Activated CD8-positive, alpha-beta T cell treated with anti-CD3 and anti-CD28 coated beads for 36 hours (primary cell): ENCODE results near the gene MPPED1. TPM values are rescaled to one million over a fixed set of nuclear protein-coding genes. Genes with fewer than 3 reads are reported as not detected.

ENCODE experiments used
- ATAC-seq: fragments of 200-7000 bp; cut with Tn5 transposase; one replicate; pipeline ENCODE4 v1.10.0; 2021; ENCODE audit warnings: mild to moderate bottlenecking, moderate library complexity
- CTCF ChIA-PET: fragments of 350-600 bp; sonication (Branson Sonifier 250); formaldehyde crosslinking; loops from one replicate; lab custom pipeline; 2021; ENCODE audit warnings: antibody characterized with exemption; lab: Charles Lee
- POLR2A ChIA-PET: fragments of 350-600 bp; sonication (Branson Sonifier 250); formaldehyde crosslinking; loops from one replicate; lab custom pipeline; 2021; ENCODE audit warnings: antibody characterized with exemption; lab: Charles Lee
- DNase-seq: peaks from one replicate; pipeline ENCODE4 v3.0.0-alpha.2; 2020
- H3K27ac Mint-ChIP-seq: one replicate; pipeline ENCODE4 v1.8.0; 2021; ENCODE audit warnings: mild to moderate bottlenecking, mixed read lengths
- H3K27me3 Mint-ChIP-seq: one replicate; pipeline ENCODE4 v1.8.0; 2021; ENCODE audit warnings: mixed read lengths
- H3K36me3 Mint-ChIP-seq: one replicate; pipeline ENCODE4 v1.8.0; 2021; ENCODE audit warnings: low read depth, mixed read lengths
- H3K4me1 Mint-ChIP-seq: one replicate; pipeline ENCODE4 v1.8.0; 2021; ENCODE audit warnings: low read depth, mixed read lengths
- H3K4me3 Mint-ChIP-seq: one replicate; pipeline ENCODE4 v1.8.0; 2021; ENCODE audit warnings: mild to moderate bottlenecking, moderate library complexity, mixed read lengths
- H3K9me3 Mint-ChIP-seq: one replicate; pipeline ENCODE4 v1.8.0; 2021; ENCODE audit warnings: mixed read lengths
- CTCF ChIP-seq: fragments of 200-600 bp; IDR thresholded peaks from one replicate; pipeline ENCODE4 v1.8.0; 2022; ENCODE audit warnings: antibody characterized with exemption, mild to moderate bottlenecking
- intact Hi-C: fragments of 100-400 bp; cut with micrococcal nuclease; formaldehyde crosslinking; loops from one replicate; pipeline ENCODE4 v1.10.0; 2022
- total RNA-seq, 2 experiments: library from RNA; stranded (reverse); gene quantifications; one replicate each; pipeline ENCODE4 v1.2.3, GENCODE V29; 2021

The MPPED1 gene
- total RNA-seq, 2 experiments from 2014 or later: not detected

GRCh38 chr22:43462701-43463100 lies 50.9 kb downstream of the MPPED1 start:
- peaks cover 25% of the 10 kb centered on the region for H3K27me3 Mint-ChIP-seq
- ChIA-PET POLR2A (no interaction called here), CTCF (no interaction called here)
- H3K27ac Mint-ChIP-seq: no peak overlapping the region
- intact Hi-C loops: no loop called here
- no peak for TF ChIP-seq CTCF
- H3K4me1 Mint-ChIP-seq: no peaks in the 10 kb centered on the region
- no peaks in the 10 kb centered on the region for H3K36me3 Mint-ChIP-seq
- peaks cover 7% of the 10 kb centered on the region for H3K9me3 Mint-ChIP-seq
- ATAC-seq: no peak
- no peak for DNase-seq
- no peak overlapping the region for H3K4me3 Mint-ChIP-seq

- DNase-seq (no peak), ATAC-seq (no peak)
- Mint-ChIP-seq H3K4me1 (no peaks in the 10 kb centered on the region), H3K27me3 (peaks cover 32% of the 10 kb centered on the region), H3K4me3 (no peak overlapping the region), H3K36me3 (no peaks in the 10 kb centered on the region), H3K27ac (no peak overlapping the region), H3K9me3 (peaks cover 7% of the 10 kb centered on the region)
- ChIA-PET CTCF (no interaction called here), POLR2A (no interaction called here)
- intact Hi-C loops: no loop called here
- no peak for TF ChIP-seq CTCF
These were observed 53.0 kb downstream of the MPPED1 start for GRCh38 chr22:43464809-43465208.

GRCh38 chr22:43465291-43466015 lies 53.6 kb downstream of the MPPED1 start:
- Mint-ChIP-seq H3K4me3 (no peak overlapping the region), H3K36me3 (no peaks in the 10 kb centered on the region), H3K9me3 (peaks cover 7% of the 10 kb centered on the region), H3K27me3 (peaks cover 34% of the 10 kb centered on the region), H3K27ac (no peak overlapping the region), H3K4me1 (no peaks in the 10 kb centered on the region)
- DNase-seq (no peak), ATAC-seq (no peak)
- POLR2A ChIA-PET: no interaction called here
- CTCF ChIA-PET: no interaction called here
- no peak for TF ChIP-seq CTCF
- intact Hi-C loops: no loop called here

- Mint-ChIP-seq H3K4me1 (no peaks in the 10 kb centered on the region), H3K4me3 (no peak overlapping the region), H3K9me3 (peaks cover 4% of the 10 kb centered on the region), H3K36me3 (no peaks in the 10 kb centered on the region), H3K27me3 (peaks cover 31% of the 10 kb centered on the region), H3K27ac (no peak overlapping the region)
- no peak for TF ChIP-seq CTCF
- DNase-seq (no peak), ATAC-seq (no peak)
- ChIA-PET POLR2A (no interaction called here), CTCF (no interaction called here)
- intact Hi-C loops: no loop called here
These were observed 54.9 kb downstream of the MPPED1 start for GRCh38 chr22:43466710-43467109.

GRCh38 chr22:43467216-43467940 lies 55.6 kb downstream of the MPPED1 start:
- intact Hi-C loops: no loop called here
- no peak for TF ChIP-seq CTCF
- no peak for DNase-seq
- no peak overlapping the region for H3K4me3 Mint-ChIP-seq
- no peaks in the 10 kb centered on the region for H3K36me3 Mint-ChIP-seq
- H3K27me3 Mint-ChIP-seq: peaks cover 31% of the 10 kb centered on the region
- POLR2A ChIA-PET: no interaction called here
- H3K27ac Mint-ChIP-seq: no peak overlapping the region
- peaks cover 4% of the 10 kb centered on the region for H3K9me3 Mint-ChIP-seq
- no peak for ATAC-seq
- H3K4me1 Mint-ChIP-seq: no peaks in the 10 kb centered on the region
- CTCF ChIA-PET: no interaction called here
